Activated CD4-positive, alpha-beta memory T cell treated with anti-CD3 and anti-CD28 coated beads, Interleukin-2, amount 10 ng/mL, durations not matched to agents 7 days and 5 days (primary cell): ENCODE data around the gene ZNF300. TPM values are rescaled to one million over a fixed set of nuclear protein-coding genes. Genes with fewer than 3 reads are reported as not detected.
"Not testable (repeated sequence)": the region's sequence is repeated elsewhere in the genome, so short reads cannot be mapped to it uniquely, and the experiment has no call there.

Experiments used
- CTCF ChIA-PET: fragments of 350-600 bp; sonication (Branson Sonifier 250); formaldehyde crosslinking; loops from one replicate; lab custom pipeline; 2021; ENCODE audit warnings: antibody characterized with exemption, inconsistent platforms; lab: Charles Lee
- POLR2A ChIA-PET: fragments of 350-600 bp; sonication (Branson Sonifier 250); formaldehyde crosslinking; loops from one replicate; lab custom pipeline; 2021; ENCODE audit warnings: antibody characterized with exemption; lab: Charles Lee
- DNase-seq: peaks from one replicate; pipeline ENCODE4 v3.0.0-alpha.2; 2020
- H3K27ac Mint-ChIP-seq: one replicate; pipeline ENCODE4 v1.8.0; 2021; ENCODE audit warnings: mild to moderate bottlenecking, mixed read lengths
- H3K27me3 Mint-ChIP-seq: one replicate; pipeline ENCODE4 v1.8.0; 2021; ENCODE audit warnings: mixed read lengths
- H3K36me3 Mint-ChIP-seq: one replicate; pipeline ENCODE4 v1.8.0; 2021; ENCODE audit warnings: low read depth, mixed read lengths
- H3K4me1 Mint-ChIP-seq: one replicate; pipeline ENCODE4 v1.8.0; 2021; ENCODE audit warnings: mixed read lengths
- H3K4me3 Mint-ChIP-seq: one replicate; pipeline ENCODE4 v1.8.0; 2021; ENCODE audit warnings: mild to moderate bottlenecking, mixed read lengths
- H3K9me3 Mint-ChIP-seq: one replicate; pipeline ENCODE4 v1.8.0; 2021; ENCODE audit warnings: mixed read lengths
- total RNA-seq, 2 experiments: library from RNA; stranded (reverse); gene quantifications; one replicate each; pipeline ENCODE4 v1.2.3, GENCODE V29; 2021

ZNF300 gene
- total RNA-seq, 2 experiments from 2014 or later, result 0.33 to 0.43 TPM

DNA sequence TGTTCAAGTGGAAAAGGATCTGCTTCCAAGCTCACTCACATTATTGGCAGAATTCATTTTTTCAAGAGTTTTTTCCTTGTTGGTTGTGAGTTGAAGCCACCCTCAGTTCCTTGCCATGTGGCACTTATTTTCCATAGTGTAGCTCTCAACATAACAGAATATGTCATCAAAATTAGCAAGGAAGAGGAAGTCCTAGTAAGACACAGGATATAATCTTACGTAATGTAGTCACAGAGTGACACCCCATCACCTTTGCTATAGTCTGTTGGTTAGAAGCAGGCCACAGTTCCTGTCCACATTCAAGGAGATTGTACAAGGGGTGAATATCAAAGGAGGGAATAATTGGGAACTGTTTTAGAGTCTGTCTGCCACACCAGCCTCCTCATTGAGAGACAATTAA lies 42.7 kb downstream of the ZNF300 start:
- no peak overlapping the region for H3K27ac Mint-ChIP-seq
- H3K27me3 Mint-ChIP-seq, result no peaks in the 10 kb centered on the region
- ChIA-PET CTCF (no interaction called here), POLR2A (no interaction called here)
- H3K4me3 Mint-ChIP-seq, result no peak overlapping the region
- no peaks in the 10 kb centered on the region for H3K36me3 Mint-ChIP-seq
- H3K4me1 Mint-ChIP-seq, result no peaks in the 10 kb centered on the region
- peaks cover 20% of the 10 kb centered on the region for H3K9me3 Mint-ChIP-seq
- DNase-seq, result no peak

DNA sequence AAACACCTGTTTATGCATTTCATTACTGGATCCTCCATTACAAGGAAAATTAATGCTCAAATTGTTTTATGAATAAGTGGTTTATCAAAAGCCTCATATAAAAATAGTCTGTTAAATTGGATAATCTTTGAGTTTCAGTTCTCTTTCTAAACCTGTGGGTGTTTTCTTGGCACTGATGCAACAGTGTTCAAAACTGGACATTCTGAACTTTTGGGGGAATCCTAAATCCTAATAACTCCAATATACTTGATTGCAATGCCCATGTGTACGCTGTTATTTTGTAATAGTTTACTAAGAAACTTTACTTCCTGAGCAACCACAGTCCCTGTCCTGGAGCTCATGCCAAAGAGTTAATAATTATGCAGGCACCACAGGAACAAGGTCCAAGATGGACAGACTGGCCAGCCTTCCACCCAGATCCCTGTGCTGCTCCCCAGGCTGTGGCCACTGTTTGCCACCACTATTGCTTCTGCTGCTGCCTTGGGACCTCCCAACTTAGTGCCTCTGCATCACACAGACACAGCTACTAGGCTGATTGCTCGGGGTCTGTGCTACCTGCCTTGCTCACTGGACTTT lies 44.4 kb downstream of the ZNF300 start:
- peaks cover 21% of the 10 kb centered on the region for H3K9me3 Mint-ChIP-seq
- ChIA-PET POLR2A (no interaction called here), CTCF (no interaction called here)
- no peak for DNase-seq
- H3K27me3 Mint-ChIP-seq, result no peaks in the 10 kb centered on the region
- no peak overlapping the region for H3K27ac Mint-ChIP-seq
- no peak overlapping the region for H3K4me3 Mint-ChIP-seq
- H3K36me3 Mint-ChIP-seq, result no peaks in the 10 kb centered on the region
- no peaks in the 10 kb centered on the region for H3K4me1 Mint-ChIP-seq

DNA sequence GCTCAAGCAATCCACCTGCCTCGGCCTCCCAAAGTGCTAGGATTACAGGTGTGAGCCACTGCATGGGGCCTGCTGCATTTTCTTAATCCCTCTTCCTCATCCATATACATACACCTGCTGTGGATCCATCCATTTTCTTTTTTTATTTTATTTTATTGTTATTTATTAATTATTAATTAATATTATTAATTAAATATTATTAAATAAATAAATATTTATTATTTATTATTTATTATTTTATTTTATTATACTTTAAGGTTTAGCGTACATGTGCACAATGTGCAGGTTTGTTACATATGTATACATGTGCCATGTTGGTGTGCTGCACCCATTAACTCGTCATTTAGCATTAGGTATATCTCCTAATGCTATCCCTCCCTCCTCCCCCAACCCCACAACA lies 48.1 kb downstream of the ZNF300 start:
- H3K9me3 Mint-ChIP-seq, result peaks cover 12% of the 10 kb centered on the region
- H3K4me3 Mint-ChIP-seq, DNase-seq, CTCF ChIA-PET, H3K27me3 Mint-ChIP-seq, H3K4me1 Mint-ChIP-seq, H3K36me3 Mint-ChIP-seq, H3K27ac Mint-ChIP-seq, POLR2A ChIA-PET: not testable (repeated sequence)

DNA sequence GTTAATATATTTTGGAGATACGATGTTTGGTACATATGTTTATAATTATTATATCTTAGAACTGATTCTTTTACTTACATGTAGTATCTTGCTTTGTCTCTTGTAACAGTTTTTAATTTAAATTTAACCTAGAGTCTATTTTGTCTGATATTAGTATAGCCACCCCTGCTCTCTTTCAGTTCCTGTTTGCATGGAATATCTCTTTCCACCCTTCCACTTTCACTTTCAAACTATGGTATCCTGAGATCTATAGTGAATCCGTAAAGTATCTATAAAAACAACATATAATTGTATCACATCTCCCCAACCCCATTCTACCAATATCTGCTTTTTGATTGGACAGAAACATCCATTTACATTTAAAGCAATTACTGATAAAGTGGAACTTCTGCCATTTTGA lies 51.2 kb downstream of the ZNF300 start:
- POLR2A ChIA-PET, result no interaction called here
- no peak overlapping the region for H3K4me3 Mint-ChIP-seq
- CTCF ChIA-PET, result no interaction called here

DNA sequence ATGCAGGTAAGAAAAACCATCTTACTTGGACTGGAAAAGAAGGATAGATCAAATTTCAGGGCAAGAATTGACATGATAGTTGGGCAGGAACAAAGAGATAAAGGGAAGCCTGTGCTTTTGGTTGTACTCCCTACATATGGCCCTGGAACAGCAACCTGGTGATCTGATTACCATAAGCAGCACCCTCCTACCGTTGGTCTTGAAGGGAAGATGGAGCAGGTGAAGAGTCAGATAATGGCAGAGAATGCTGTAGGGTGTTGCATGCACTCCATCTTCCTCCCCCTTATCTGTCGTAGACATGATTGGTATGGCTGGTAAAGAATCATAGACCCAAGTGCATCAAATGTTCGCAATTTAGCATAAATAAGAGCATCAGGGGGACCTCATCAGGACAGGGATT lies 53.7 kb downstream of the ZNF300 start:
- DNase-seq, result no peak
- Mint-ChIP-seq H3K9me3 (peaks cover 6% of the 10 kb centered on the region), H3K4me1 (peaks cover 18% of the 10 kb centered on the region), H3K36me3 (peaks cover 3% of the 10 kb centered on the region), H3K4me3 (no peak overlapping the region), H3K27me3 (peaks cover 2% of the 10 kb centered on the region), H3K27ac (no peak overlapping the region)
- POLR2A ChIA-PET, result no interaction called here
- CTCF ChIA-PET, result interaction anchor here (1.2 kb wide), 1 partner anchor 51 kb away, joined by 5 read pairs; no protein-coding TSS in a partner anchor

More for the DNA sequence above, 51.2 kb downstream of the ZNF300 start:
- Mint-ChIP-seq H3K27me3 (peaks cover 2% of the 10 kb centered on the region), H3K9me3 (peaks cover 4% of the 10 kb centered on the region), H3K27ac (no peak overlapping the region), H3K36me3 (no peaks in the 10 kb centered on the region), H3K4me1 (peaks cover 2% of the 10 kb centered on the region)
- DNase-seq, result no peak

DNA sequence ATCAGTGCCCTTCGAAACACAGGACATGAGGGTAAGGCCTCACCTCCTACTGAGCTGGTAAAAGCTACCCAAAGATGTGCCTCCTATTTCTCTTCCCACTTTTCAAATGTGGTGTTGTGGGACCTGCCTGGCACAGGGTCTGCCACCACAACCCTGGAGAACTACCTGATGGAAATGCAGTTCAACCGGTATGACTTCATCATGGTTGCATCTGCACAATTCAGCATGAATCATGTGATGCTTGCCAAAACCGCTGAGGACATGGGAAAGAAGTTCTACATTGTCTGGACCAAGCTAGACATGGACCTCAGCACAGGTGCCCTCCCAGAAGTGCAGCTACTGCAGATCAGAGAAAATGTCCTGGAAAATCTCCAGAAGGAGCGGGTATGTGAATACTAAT lies 56.5 kb downstream of the ZNF300 start:
- no peak for DNase-seq
- Mint-ChIP-seq H3K27ac (no peak overlapping the region), H3K36me3 (peaks cover 9% of the 10 kb centered on the region), H3K4me1 (peaks cover 22% of the 10 kb centered on the region), H3K27me3 (peaks cover 2% of the 10 kb centered on the region), H3K4me3 (no peak overlapping the region), H3K9me3 (peaks cover 9% of the 10 kb centered on the region)
- ChIA-PET POLR2A (no interaction called here), CTCF (interaction anchor here (1.7 to 3.6 kb wide), 3 partner anchors 67 to 287 kb away, joined by 5 to 75 read pairs (median 47); partner anchors contain the start of gene SMIM3)

DNA sequence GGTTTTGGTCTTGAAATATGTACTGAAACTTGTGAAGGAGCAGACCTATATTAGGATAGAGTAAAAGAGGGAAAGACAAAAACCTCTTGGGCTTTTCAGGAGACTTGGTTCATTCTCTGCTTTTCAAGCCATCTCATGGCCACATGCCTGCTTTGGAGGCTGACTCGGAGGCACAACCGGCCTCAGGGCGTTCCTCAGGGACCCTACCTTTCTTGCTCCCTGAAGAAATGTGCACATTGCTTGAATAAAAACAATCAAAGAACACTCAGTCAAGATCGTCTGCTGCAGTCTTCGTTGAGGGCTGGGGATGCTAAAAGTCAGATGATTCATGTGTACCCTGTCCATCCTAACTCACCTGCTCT lies 57.5 kb downstream of the ZNF300 start:
- Mint-ChIP-seq H3K4me3 (peak overlapping the region; percentile 68), H3K36me3 (peaks cover 9% of the 10 kb centered on the region), H3K27me3 (peaks cover 6% of the 10 kb centered on the region), H3K9me3 (peaks cover 9% of the 10 kb centered on the region), H3K4me1 (peaks cover 22% of the 10 kb centered on the region), H3K27ac (no peak overlapping the region)
- CTCF ChIA-PET, result interaction anchor here (0.6 to 3.6 kb wide), 22 partner anchors 25 to 579 kb away, joined by 3 to 75 read pairs (median 5); partner anchors contain the start of genes DCTN4, RBM22, RPS14 and SMIM3
- DNase-seq, result no peak
- POLR2A ChIA-PET, result interaction anchor here (1.0 to 2.7 kb wide), 9 partner anchors 22 to 192 kb away, joined by 3 to 37 read pairs (median 10); partner anchors contain the start of genes DCTN4, RBM22 and SMIM3

DNA sequence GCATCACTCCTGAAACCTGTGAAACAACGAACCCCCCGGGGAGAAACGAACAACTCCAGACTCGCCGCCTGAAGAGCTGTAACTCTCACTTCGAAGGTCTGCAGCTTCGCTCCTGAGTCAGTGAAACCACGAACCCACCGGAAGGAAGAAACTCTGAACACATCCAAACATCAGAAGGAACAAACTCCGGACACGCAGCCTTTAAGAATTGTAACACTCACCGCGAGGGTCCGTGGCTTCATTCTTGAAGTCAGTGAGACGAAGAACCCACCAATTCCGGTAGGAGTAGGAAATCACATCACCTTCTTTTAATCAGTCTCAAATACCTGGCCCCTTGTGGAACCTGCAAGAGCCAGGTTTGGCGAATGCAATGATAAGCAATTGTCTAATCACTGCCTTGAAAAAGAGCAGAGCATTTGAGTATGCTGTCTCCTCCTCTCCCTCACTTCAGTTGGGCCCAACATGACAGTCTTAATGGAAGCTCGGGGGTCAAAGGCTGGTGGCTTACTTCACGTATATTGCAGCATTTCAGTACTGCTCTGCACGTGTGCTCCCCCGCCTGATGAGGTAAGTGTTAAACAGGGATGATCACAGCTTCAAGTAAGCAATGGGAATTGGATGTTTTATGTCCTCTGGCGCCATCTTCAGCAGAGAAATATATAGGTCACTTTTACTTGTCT lies 58.0 kb downstream of the ZNF300 start:
- H3K27ac Mint-ChIP-seq, result peak overlapping the region; percentile 88
- peaks cover 9% of the 10 kb centered on the region for H3K9me3 Mint-ChIP-seq
- peaks cover 22% of the 10 kb centered on the region for H3K4me1 Mint-ChIP-seq
- peaks cover 6% of the 10 kb centered on the region for H3K27me3 Mint-ChIP-seq
- POLR2A ChIA-PET, result interaction anchor here (1.0 to 2.7 kb wide), 13 partner anchors 21 to 397 kb away, joined by 3 to 37 read pairs (median 4); partner anchors contain the start of genes DCTN4, RBM22 and SMIM3
- CTCF ChIA-PET, result interaction anchor here (0.6 to 3.6 kb wide), 29 partner anchors 13 to 579 kb away, joined by 3 to 75 read pairs (median 5); partner anchors contain the start of genes DCTN4, RBM22, RPS14 and SMIM3
- peak; percentile 70 for DNase-seq
- peaks cover 9% of the 10 kb centered on the region for H3K36me3 Mint-ChIP-seq
- peak overlapping the region; percentile 68 for H3K4me3 Mint-ChIP-seq

DNA sequence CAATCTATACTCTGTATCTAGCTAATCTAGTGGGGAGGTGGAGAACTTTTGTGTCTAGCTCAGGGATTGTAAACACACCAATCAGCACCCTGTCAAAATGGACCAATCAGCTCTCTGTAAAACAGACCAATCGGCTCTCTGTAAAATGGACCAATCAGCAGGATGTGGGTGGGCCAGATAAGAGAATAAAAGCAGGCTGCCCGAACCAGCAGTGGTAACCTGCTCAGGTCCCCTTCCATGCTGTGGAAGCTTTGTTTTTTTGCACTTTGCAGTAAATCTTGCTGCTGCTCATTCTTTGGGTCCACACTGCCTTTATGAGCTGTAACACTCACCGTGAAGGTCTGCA lies 58.5 kb downstream of the ZNF300 start, which contains the start of gene IRGM:
IRGM (plus strand) TSS at position 214 of the 346 bp plus-strand sequence. CDS start 1,603 bp downstream, outside the sequence.
- peaks cover 22% of the 10 kb centered on the region for H3K4me1 Mint-ChIP-seq
- not testable (repeated sequence) for H3K9me3 Mint-ChIP-seq, DNase-seq, H3K27me3 Mint-ChIP-seq, H3K36me3 Mint-ChIP-seq
- CTCF ChIA-PET, result interaction anchor here (0.8 to 3.6 kb wide), 26 partner anchors 13 to 470 kb away, joined by 3 to 75 read pairs (median 5); partner anchors contain the start of genes DCTN4, RBM22 and SMIM3
- peak within 1 kb of the TSS; percentile 68 for H3K4me3 Mint-ChIP-seq
- POLR2A ChIA-PET, result interaction anchor here (0.7 to 2.7 kb wide), 14 partner anchors 21 to 396 kb away, joined by 3 to 37 read pairs (median 4); partner anchors contain the start of genes DCTN4, RBM22 and SMIM3
- H3K27ac Mint-ChIP-seq, result peak within 1 kb of the TSS; percentile 88

DNA sequence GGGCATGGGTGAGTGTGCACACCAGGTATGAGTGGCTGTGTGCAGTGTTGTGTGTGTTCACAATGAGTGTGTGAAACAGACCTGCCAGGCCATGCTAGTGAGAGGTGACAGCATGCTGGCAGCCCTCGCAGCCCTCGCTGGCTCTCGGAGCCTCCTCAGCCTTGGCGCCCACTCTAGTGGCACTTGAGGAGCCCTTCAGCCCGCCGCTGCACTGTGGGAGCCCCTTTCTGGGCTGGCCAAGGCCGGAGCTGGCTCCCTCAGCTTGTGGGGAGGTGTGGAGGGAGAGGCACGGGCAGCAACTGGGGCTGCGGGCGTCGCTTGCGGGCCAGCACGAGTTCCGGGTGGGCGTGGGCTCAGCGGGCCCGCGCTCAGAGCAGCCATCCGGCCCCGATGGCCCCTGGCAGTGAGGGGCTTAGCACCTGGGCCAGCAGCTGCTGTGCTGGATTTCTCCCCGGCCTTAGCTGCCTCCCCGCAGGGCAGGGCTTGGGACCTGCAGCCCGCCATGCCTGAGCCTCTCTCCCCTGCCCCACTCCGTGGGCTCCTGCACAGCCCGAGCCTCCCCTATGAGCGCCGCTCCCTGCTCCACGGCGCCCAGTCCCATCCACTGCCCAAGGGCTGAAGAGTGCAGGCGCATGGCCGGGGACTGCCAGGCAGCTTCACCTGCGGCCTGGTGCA lies 59.5 kb downstream of the ZNF300 start:
- ChIA-PET CTCF (interaction anchor here (1.4 to 3.6 kb wide), 10 partner anchors 12 to 320 kb away, joined by 3 to 75 read pairs (median 5); partner anchors contain the start of genes DCTN4 and SMIM3), POLR2A (interaction anchor here (1.8 to 2.7 kb wide), 5 partner anchors 40 to 145 kb away, joined by 5 to 37 read pairs (median 14); partner anchors contain the start of genes DCTN4 and RBM22)
- H3K27me3 Mint-ChIP-seq, H3K27ac Mint-ChIP-seq, H3K4me3 Mint-ChIP-seq, H3K36me3 Mint-ChIP-seq, H3K9me3 Mint-ChIP-seq, DNase-seq: not testable (repeated sequence)
- H3K4me1 Mint-ChIP-seq, result peaks cover 22% of the 10 kb centered on the region
